IMR-90 (cell line): Measurements from ENCODE around the gene ZFYVE26. TPM values are rescaled to one million over a fixed set of nuclear protein-coding genes. Genes with fewer than 3 reads are reported as not detected.
"Not testable (repeated sequence)": the region's sequence is repeated elsewhere in the genome, so short reads cannot be mapped to it uniquely, and the experiment has no call there.

ENCODE experiments used
- ATAC-seq: fragments of 200-7000 bp; cut with Tn5 transposase; 2 replicates; pipeline ENCODE4 v1.9.1; 2020; ENCODE audit warnings: low read depth, mild to moderate bottlenecking, moderate library complexity
- BruUV-seq: library from RNA; stranded (reverse); fragments of 400-500 nt; replicated peaks from 2 replicates; lab custom pipeline; 2021; lab: Mats Ljungman, UMichigan
- CTCF ChIA-PET: fragments of 300-600 bp; formaldehyde crosslinking; extraction: SDS; loops from one replicate; lab custom pipeline; 2021; ENCODE audit warnings: antibody characterized with exemption; lab: Yijun Ruan, JAX
- POLR2A ChIA-PET: fragments of 300-600 bp; sonication (Branson Sonifier 250); formaldehyde crosslinking; loops from one replicate; lab custom pipeline; 2022; ENCODE audit warnings: antibody characterized with exemption; ENCODE audit not compliant: unreplicated experiment; lab: Charles Lee
- DNase-seq: peaks from one replicate; pipeline ENCODE4 v3.0.0; 2013
- H2AFZ ChIP-seq: replicated peaks from 2 replicates; pipeline ENCODE3; 2013; ENCODE audit warnings: low read length, mild to moderate bottlenecking; ENCODE audit not compliant: poor library complexity
- H2AK5ac ChIP-seq: 2 replicates; pipeline ENCODE4 v1.6.1; 2013; ENCODE audit warnings: low read depth, low read length, inconsistent platforms
- H2AK9ac ChIP-seq: replicated peaks from 2 replicates; pipeline ENCODE3; 2013; ENCODE audit warnings: mild to moderate bottlenecking, low read depth, low read length, moderate library complexity; ENCODE audit not compliant: poor library complexity
- H2BK120ac ChIP-seq: 2 replicates; pipeline ENCODE4 v1.6.1; 2013; ENCODE audit warnings: low read depth, low read length, inconsistent platforms
- H2BK15ac ChIP-seq: 3 replicates; pipeline ENCODE4 v1.6.1; 2013; ENCODE audit warnings: low read depth, low read length, inconsistent platforms
- H2BK20ac ChIP-seq: 2 replicates; pipeline ENCODE4 v1.6.1; 2013; ENCODE audit warnings: low read depth, mild to moderate bottlenecking, inconsistent platforms, low read length, moderate library complexity
- H2BK5ac ChIP-seq: 2 replicates; pipeline ENCODE4 v1.6.1; 2013; ENCODE audit warnings: mild to moderate bottlenecking, low read depth, low read length, inconsistent platforms; ENCODE audit not compliant: poor library complexity, severe bottlenecking
- H3K14ac ChIP-seq: replicated peaks from 2 replicates; pipeline ENCODE4 v1.6.1; 2013; ENCODE audit warnings: low read depth, low read length, inconsistent platforms
- H3K18ac ChIP-seq: 2 replicates; pipeline ENCODE4 v1.6.1; 2013; ENCODE audit warnings: low read depth, low read length, control low read depth
- H3K23ac ChIP-seq: 2 replicates; pipeline ENCODE4 v1.6.1; 2013; ENCODE audit warnings: low read depth, low read length, inconsistent platforms
- H3K27ac ChIP-seq: 2 replicates; pipeline ENCODE4 v1.5.1; 2013; ENCODE audit warnings: mild to moderate bottlenecking, control low read depth, low read length; ENCODE audit not compliant: insufficient read depth
- H3K27me3 ChIP-seq: 2 replicates; pipeline ENCODE4 v1.6.1; 2013; ENCODE audit warnings: low read length; ENCODE audit not compliant: control insufficient read depth, insufficient read depth
- H3K36me3 ChIP-seq: 2 replicates; pipeline ENCODE4 v1.6.1; 2013; ENCODE audit warnings: low read length, mixed read lengths; ENCODE audit not compliant: control insufficient read depth, insufficient read depth
- H3K4ac ChIP-seq: 2 replicates; pipeline ENCODE4 v1.6.1; 2013; ENCODE audit warnings: low read depth, low read length, inconsistent platforms
- H3K4me1 ChIP-seq: 2 replicates; pipeline ENCODE4 v1.6.1; 2013; ENCODE audit warnings: low read length, mixed read lengths; ENCODE audit not compliant: control insufficient read depth, insufficient read depth
- H3K4me2 ChIP-seq: 2 replicates; pipeline ENCODE4 v1.6.1; 2013; ENCODE audit warnings: low read depth, mild to moderate bottlenecking, control low read depth, low read length, moderate library complexity
- H3K4me3 ChIP-seq: 2 replicates; pipeline ENCODE4 v1.5.1; 2013; ENCODE audit warnings: low read depth, mild to moderate bottlenecking, control low read depth, low read length, moderate library complexity; ENCODE audit not compliant: insufficient read depth
- H3K56ac ChIP-seq: 2 replicates; pipeline ENCODE4 v1.6.1; 2013; ENCODE audit warnings: low read length, inconsistent platforms; ENCODE audit not compliant: insufficient read depth; ENCODE audit errors: extremely low read depth
- H3K79me1 ChIP-seq, 2 experiments: 2 replicates each; pipeline ENCODE4 v1.6.1; 2013; ENCODE audit warnings: low read length in 2 of 2, inconsistent platforms in 1 of 2, low read depth in 1 of 2
- H3K9ac ChIP-seq: 2 replicates; pipeline ENCODE4 v1.6.1; 2013; ENCODE audit warnings: low read depth, low read length, control low read depth
- H3K9me1 ChIP-seq: 2 replicates; pipeline ENCODE4 v1.6.1; 2013; ENCODE audit warnings: low read length, inconsistent platforms; ENCODE audit not compliant: insufficient read depth
- H3K9me3 ChIP-seq: 2 replicates; pipeline ENCODE4 v1.6.1; 2013; ENCODE audit warnings: low read length; ENCODE audit not compliant: control insufficient read depth, insufficient read depth
- H4K20me1 ChIP-seq: 2 replicates; pipeline ENCODE4 v1.6.1; 2013; ENCODE audit warnings: low read length, inconsistent platforms; ENCODE audit not compliant: insufficient read depth
- H4K5ac ChIP-seq: 2 replicates; pipeline ENCODE4 v1.6.1; 2013; ENCODE audit warnings: mild to moderate bottlenecking, low read depth, low read length, control low read depth
- H4K8ac ChIP-seq, 2 experiments: 2 replicates each; pipeline ENCODE4 v1.6.1; 2013; ENCODE audit warnings: low read depth in 2 of 2, low read length in 2 of 2, control low read depth in 1 of 2, inconsistent platforms in 1 of 2
- H4K91ac ChIP-seq: 2 replicates; pipeline ENCODE4 v1.6.1; 2013; ENCODE audit warnings: low read depth, low read length, inconsistent platforms; ENCODE audit not compliant: insufficient read depth
- WGBS, 2 experiments: methylation state at CpG; one replicate each; pipeline versions ENCODE4 v1.1.5 to v1.1.7; 2013; ENCODE audit warnings: missing lambda C conversion rate in 2 of 2; ENCODE audit not compliant: insufficient read length in 1 of 2; ENCODE audit errors: extremely low coverage in 2 of 2; 5-methylcytosine and 5-hydroxymethylcytosine counted together
- dilution Hi-C: fragments of 300-500 bp; cut with HindIII; formaldehyde crosslinking; loops from one replicate; pipeline ENCODE4 v1.14.3; 2018; ENCODE audit warnings: low sequenced_read_pairs; ENCODE audit not compliant: unreplicated experiment
- in situ Hi-C: fragments of 300-500 bp; cut with MboI; formaldehyde crosslinking; loops from 3 replicates; pipeline ENCODE4 v1.14.3; 2019; ENCODE audit warnings: low sequenced_read_pairs, inconsistent platforms, mixed read lengths
- intact Hi-C: fragments of 100-400 bp; cut with micrococcal nuclease; formaldehyde crosslinking; loops from 2 replicates; pipeline ENCODE4 v1.10.0; 2022
- polyA plus RNA-seq, 3 experiments: library from polyadenylated mRNA; depleted of rRNA; stranded (reverse); fragments of >200 nt; gene quantifications; 2 replicates each; pipeline ENCODE4 v1.2.3, GENCODE V29; 2012; ENCODE audit warnings: low replicate concordance in 1 of 3
- total RNA-seq: library from RNA; depleted of rRNA; stranded (reverse); fragments of >200 nt; gene quantifications from 2 replicates; pipeline ENCODE4 v1.2.3, GENCODE V29; 2012

The ZFYVE26 gene
- total and polyA plus RNA-seq, 2 of the 4 experiments (the other 2 are of a cell fraction) = 6.0 to 11.1 TPM

DNA sequence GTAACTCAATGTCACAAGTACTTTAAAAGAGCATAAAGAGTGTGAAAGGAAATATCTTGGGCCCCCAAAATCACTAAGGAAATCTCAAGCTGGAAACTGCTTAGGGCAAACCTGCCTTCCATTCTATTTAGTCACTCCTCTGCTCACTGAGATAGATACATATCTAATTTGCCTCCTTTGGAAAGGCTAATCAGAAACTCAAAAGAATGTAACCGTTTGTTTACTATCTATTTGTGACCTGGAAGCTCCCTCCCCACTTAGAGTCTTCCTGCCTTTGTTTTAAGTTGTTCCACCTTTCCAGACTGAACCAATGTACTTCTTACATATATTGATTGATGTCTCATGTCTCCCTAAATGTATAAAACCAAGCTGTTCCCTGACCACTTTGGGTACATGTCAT lies 106.6 kb downstream of the ZFYVE26 start:
- H3K4me3 ChIP-seq, H2AK5ac ChIP-seq, H3K36me3 ChIP-seq, H3K27me3 ChIP-seq, H3K27ac ChIP-seq, H2BK5ac ChIP-seq, H4K20me1 ChIP-seq, H4K5ac ChIP-seq, dilution Hi-C loops, H3K4me2 ChIP-seq, H4K8ac ChIP-seq, H3K18ac ChIP-seq, H2BK15ac ChIP-seq, H3K9me1 ChIP-seq, H2BK20ac ChIP-seq, H3K56ac ChIP-seq, DNase-seq, BruUV-seq, H2BK120ac ChIP-seq, H3K23ac ChIP-seq, H2AFZ ChIP-seq, H3K4me1 ChIP-seq, H4K91ac ChIP-seq, H3K9me3 ChIP-seq, H3K79me1 ChIP-seq, H2AK9ac ChIP-seq, intact Hi-C loops, H3K14ac ChIP-seq, ATAC-seq, H3K4ac ChIP-seq, H3K9ac ChIP-seq: not testable (repeated sequence)
- ChIA-PET POLR2A (interaction anchor here (0.7 kb wide), 1 partner anchor 110 kb away, joined by 3 read pairs; the partner anchor contains the start of gene RAD51B), CTCF (interaction anchor here (0.6 kb wide), 1 partner anchor 39 kb away, joined by 3 read pairs; no protein-coding TSS in a partner anchor)
- in situ Hi-C loops = loop anchor here (25.0 kb wide), 1 partner anchor 272 kb away; no protein-coding TSS in a partner anchor
- no CpG with 5 or more reads among the region's 1 CpG for WGBS, 2 experiments

DNA sequence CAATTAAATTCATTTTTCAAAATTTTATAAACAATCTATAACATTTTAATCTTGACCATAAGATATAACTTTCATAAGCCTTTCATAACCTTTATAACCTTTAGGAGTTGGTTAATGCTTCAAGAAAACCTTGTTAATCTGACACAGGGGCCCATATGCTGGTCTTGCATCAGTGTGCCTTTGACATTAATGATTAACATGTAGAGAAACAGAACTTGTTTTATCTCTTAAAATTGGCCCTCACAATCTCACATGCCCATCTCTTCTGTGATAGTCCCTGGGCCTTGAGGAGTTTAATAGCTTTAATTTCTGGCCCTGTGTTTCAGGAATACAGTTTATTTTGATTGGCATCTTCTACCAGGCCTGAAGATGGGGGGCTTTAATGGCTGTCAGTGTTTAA lies 107.0 kb downstream of the ZFYVE26 start:
- H3K36me3 ChIP-seq, H2BK5ac ChIP-seq, dilution Hi-C loops, H3K27me3 ChIP-seq, DNase-seq, BruUV-seq, H2BK15ac ChIP-seq, H2AFZ ChIP-seq, H3K56ac ChIP-seq, H4K91ac ChIP-seq, H4K8ac ChIP-seq, ATAC-seq, H4K20me1 ChIP-seq, H3K9me1 ChIP-seq, H3K27ac ChIP-seq, H3K4me1 ChIP-seq, POLR2A ChIA-PET, H3K9ac ChIP-seq, H3K4ac ChIP-seq, H3K14ac ChIP-seq, H4K5ac ChIP-seq, H3K4me3 ChIP-seq, H2AK5ac ChIP-seq, H3K79me1 ChIP-seq, intact Hi-C loops, CTCF ChIA-PET, H2BK120ac ChIP-seq, H3K23ac ChIP-seq, H2BK20ac ChIP-seq, H3K9me3 ChIP-seq, H3K4me2 ChIP-seq, H2AK9ac ChIP-seq, H3K18ac ChIP-seq: not testable (repeated sequence)
- in situ Hi-C loops = loop anchor here (25.0 kb wide), 1 partner anchor 272 kb away; no protein-coding TSS in a partner anchor
